ENCODE measurements around the gene HDAC4. TPM values are rescaled to one million over a fixed set of nuclear protein-coding genes. Genes with fewer than 3 reads are reported as not detected.

Gene HDAC4
- total and polyA plus RNA-seq, 2 of the 8 experiments (the other 6 are each of a cell fraction or from before 2014, with no cell fraction given), result 15.4 to 31.5 TPM

DNA sequence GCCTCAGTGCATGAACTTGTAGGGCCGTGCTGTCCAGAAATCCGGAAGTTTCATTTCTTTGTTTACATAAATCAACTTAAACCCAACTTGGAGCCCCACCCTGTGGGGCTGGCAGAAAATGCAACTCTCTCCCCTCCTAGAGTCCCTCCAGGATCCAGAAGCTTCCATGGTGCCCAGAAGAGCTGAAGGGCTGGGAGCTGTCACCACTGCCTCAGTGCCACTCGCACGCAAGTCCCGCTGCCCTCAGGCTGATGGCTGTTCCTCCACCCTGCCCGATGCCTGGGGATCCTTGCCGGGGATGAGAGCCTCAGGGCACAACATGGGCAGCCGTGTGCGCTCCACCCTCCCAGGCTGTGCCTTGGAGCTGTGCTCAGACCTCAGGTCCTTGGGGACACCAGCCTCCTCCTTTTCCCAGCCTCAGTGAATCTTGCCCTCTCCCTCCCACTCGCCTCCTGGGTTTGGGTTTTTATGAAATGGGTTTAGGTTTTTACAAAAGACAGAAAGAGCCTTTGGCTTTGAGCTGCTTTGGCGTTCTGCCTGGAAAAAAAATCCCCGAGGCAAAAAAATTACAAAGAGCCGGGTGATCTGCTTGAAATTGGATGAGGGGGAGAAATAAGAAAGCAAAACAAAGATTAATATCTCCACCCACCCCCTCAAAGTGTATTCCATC is 397.7 kb downstream of the HDAC4 start (continued):
- TF ChIP-seq, protein P1, sequence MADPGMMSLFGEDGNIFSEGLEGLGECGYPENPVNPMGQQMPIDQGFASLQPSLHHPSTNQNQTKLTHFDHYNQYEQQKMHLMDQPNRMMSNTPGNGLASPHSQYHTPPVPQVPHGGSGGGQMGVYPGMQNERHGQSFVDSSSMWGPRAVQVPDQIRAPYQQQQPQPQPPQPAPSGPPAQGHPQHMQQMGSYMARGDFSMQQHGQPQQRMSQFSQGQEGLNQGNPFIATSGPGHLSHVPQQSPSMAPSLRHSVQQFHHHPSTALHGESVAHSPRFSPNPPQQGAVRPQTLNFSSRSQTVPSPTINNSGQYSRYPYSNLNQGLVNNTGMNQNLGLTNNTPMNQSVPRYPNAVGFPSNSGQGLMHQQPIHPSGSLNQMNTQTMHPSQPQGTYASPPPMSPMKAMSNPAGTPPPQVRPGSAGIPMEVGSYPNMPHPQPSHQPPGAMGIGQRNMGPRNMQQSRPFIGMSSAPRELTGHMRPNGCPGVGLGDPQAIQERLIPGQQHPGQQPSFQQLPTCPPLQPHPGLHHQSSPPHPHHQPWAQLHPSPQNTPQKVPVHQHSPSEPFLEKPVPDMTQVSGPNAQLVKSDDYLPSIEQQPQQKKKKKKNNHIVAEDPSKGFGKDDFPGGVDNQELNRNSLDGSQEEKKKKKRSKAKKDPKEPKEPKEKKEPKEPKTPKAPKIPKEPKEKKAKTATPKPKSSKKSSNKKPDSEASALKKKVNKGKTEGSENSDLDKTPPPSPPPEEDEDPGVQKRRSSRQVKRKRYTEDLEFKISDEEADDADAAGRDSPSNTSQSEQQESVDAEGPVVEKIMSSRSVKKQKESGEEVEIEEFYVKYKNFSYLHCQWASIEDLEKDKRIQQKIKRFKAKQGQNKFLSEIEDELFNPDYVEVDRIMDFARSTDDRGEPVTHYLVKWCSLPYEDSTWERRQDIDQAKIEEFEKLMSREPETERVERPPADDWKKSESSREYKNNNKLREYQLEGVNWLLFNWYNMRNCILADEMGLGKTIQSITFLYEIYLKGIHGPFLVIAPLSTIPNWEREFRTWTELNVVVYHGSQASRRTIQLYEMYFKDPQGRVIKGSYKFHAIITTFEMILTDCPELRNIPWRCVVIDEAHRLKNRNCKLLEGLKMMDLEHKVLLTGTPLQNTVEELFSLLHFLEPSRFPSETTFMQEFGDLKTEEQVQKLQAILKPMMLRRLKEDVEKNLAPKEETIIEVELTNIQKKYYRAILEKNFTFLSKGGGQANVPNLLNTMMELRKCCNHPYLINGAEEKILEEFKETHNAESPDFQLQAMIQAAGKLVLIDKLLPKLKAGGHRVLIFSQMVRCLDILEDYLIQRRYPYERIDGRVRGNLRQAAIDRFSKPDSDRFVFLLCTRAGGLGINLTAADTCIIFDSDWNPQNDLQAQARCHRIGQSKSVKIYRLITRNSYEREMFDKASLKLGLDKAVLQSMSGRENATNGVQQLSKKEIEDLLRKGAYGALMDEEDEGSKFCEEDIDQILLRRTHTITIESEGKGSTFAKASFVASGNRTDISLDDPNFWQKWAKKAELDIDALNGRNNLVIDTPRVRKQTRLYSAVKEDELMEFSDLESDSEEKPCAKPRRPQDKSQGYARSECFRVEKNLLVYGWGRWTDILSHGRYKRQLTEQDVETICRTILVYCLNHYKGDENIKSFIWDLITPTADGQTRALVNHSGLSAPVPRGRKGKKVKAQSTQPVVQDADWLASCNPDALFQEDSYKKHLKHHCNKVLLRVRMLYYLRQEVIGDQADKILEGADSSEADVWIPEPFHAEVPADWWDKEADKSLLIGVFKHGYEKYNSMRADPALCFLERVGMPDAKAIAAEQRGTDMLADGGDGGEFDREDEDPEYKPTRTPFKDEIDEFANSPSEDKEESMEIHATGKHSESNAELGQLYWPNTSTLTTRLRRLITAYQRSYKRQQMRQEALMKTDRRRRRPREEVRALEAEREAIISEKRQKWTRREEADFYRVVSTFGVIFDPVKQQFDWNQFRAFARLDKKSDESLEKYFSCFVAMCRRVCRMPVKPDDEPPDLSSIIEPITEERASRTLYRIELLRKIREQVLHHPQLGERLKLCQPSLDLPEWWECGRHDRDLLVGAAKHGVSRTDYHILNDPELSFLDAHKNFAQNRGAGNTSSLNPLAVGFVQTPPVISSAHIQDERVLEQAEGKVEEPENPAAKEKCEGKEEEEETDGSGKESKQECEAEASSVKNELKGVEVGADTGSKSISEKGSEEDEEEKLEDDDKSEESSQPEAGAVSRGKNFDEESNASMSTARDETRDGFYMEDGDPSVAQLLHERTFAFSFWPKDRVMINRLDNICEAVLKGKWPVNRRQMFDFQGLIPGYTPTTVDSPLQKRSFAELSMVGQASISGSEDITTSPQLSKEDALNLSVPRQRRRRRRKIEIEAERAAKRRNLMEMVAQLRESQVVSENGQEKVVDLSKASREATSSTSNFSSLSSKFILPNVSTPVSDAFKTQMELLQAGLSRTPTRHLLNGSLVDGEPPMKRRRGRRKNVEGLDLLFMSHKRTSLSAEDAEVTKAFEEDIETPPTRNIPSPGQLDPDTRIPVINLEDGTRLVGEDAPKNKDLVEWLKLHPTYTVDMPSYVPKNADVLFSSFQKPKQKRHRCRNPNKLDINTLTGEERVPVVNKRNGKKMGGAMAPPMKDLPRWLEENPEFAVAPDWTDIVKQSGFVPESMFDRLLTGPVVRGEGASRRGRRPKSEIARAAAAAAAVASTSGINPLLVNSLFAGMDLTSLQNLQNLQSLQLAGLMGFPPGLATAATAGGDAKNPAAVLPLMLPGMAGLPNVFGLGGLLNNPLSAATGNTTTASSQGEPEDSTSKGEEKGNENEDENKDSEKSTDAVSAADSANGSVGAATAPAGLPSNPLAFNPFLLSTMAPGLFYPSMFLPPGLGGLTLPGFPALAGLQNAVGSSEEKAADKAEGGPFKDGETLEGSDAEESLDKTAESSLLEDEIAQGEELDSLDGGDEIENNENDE (IDR thresholded peaks at IDR 0.05; ENCODE audit: insufficient replicate concordance, low read length), result no peak
- TF ChIP-seq EGR1 (IDR thresholded peaks at IDR 0.05; ENCODE audit: borderline replicate concordance, low read depth, low read length), result no peak
- TF ChIP-seq EP300 (IDR thresholded peaks at IDR 0.05; ENCODE audit: borderline replicate concordance in 1 of 2, low read depth in 2 of 2, low read length in 2 of 2), result no peak
- no peak for TF ChIP-seq JUN (IDR thresholded peaks at IDR 0.05; ENCODE audit: low read depth, low read length)
- no peak for TF ChIP-seq GABPA (IDR thresholded peaks at IDR 0.05; ENCODE audit: borderline replicate concordance, insufficient read depth, low read length)
- TF ChIP-seq HDAC2 (IDR thresholded peaks at IDR 0.05; ENCODE audit: borderline replicate concordance in 1 of 2, low read depth in 2 of 2, low read length in 2 of 2), result no peak

Measured in H1 (cell line).